Hematopoietic multipotent progenitor cell treated with erythropoietin and hydrocortisone succinate and interleukin-3 and kit ligand, for 17 days (in vitro differentiated cells): ENCODE data around the gene CCT5.
A peak's percentile ranks its signal among the peaks of the same experiment; 100 is the strongest.
"Not testable (repeated sequence)": the region's sequence is repeated elsewhere in the genome, so short reads cannot be mapped to it uniquely, and the experiment has no call there.

ENCODE experiments used
- DNase-seq: peaks from one replicate; pipeline ENCODE4 v3.0.0-alpha.2; 2015; ENCODE audit warnings: low spot score

The CCT5 gene

DNA sequence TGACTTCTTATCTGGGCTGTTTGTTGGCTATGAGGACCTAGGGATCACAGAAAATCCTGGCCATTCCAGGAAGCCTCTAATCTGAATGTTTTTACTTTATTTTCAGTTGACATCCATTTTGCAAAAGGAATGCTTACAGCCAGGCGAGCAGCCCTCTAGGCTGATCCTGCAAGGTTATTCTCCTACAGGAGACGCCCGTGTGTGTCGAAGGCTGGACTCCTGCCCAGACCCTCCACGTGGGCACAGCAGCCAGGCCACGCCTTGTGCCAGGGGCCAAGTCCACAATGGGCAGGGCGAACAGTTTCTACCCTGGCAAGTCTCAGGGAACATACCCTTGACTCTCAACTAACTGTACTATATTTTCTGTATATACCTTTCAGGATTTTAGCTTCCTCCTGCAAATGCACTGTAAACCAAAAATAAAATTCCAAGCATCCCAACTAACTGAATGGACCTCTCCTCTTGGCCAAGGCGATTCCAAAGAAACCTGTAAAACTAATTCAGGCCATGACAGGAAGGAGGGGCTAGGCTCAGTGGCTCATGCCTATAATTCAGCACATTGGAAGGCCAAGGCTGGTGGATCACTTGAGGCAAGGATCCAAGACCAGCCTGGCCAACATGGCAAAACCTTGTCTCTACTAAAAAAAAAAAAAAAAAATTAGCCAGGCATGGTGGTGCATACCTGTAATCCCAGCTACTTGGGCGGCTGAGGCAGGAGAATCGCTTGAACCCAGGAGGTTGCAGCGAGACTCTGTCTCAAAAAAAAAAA is 51.9 kb downstream of the CCT5 start:
- DNase-seq, result peak; percentile 59

DNA sequence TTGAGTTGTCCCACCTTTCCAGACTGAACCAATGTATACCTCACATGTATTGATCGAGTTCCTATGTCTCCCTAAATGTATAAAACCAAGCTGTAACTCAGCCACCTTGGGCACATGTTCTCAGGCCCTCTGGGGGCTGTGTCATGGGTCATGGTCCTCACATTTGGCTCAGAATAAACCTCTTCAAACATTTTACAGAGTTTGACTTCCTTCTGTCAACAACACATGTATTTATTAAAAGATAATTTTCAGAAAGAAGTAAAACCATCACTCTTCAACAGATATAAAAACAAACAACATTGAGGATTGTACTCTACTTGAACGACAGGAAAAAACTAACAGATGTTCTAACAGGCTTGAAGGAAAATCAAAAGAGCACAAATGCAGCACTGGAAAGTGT is 53.1 kb downstream of the CCT5 start:
- no peak for DNase-seq

DNA sequence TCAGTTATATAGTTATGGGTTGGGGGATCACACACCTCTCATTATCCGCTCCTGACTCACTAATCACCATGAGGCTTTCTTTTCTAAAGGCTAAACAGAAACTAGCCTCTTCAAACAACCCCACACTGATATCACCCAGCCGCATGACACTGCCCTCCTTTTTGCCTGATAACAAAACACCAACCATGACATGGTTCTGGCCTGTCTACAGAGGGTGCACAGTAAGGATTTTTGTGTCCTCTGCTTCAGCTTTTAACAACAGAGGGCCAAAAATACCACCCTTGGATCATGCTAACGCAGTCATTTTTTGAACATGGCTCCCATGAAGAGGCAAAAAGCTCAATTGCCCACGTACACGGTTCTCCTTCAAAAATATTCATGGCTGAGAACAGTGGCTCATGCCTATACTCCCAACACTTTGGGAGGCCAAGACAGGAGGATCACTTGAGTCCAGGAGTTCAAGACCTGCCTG is 53.7 kb downstream of the CCT5 start:
- DNase-seq, result peak; percentile 76

DNA sequence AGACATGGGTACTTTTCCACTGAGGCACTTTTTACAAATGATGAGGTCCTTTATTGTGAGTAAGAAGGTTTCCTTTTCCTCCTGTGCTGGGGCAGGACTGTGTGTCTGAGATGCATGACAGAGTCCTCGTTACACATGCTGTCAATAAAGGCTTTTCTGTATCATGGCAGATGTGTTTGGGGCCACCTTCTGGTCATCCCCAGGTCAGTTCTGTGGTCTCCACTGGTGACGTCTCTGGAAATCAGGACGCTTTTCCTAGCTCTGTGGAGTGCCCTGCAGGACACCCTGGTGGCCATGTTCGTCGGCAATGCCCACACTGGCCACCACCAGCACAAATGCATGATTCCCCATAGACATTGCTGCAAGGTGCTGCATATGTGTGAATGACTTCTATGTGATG is 54.9 kb downstream of the CCT5 start:
- DNase-seq, result peak; percentile 57

DNA sequence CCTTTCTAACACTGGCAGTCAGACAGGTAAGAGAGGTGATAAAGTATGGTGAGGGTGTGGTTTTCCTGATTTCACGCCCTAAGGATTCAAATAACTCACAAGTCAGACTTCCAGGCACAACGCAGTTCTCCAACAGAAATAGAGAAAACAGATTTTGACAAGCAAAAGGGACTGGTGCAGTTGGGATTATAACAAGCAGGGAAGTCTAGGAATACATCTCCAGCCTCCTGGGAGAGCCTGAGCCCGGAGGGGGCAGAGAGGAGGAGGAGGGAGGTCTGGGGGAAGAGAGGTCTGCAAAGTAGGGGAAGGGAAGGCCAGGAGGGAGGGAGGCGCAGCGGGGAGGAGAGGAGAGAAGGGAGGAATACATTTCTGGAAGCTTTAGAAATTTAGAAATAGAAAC is 56.0 kb downstream of the CCT5 start:
- no peak for DNase-seq

DNA sequence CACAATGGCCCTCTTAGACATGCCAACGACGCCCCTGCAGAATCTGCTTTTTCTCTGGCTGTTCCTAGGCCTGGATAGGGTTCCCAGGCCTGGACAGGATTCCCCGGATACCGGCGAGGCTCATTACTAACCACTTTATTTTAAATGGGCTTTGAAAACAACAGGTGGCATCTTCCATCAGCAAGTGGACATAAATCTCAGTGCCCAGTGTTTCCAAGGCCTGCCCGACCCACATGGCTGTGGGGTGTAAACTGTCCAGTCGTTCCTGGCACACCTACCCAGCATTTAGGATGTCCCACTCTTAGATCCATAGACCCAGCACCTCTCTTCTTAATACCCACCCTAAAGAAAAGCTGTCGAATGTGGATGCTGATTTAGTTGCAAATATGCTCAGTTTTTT is 56.7 kb downstream of the CCT5 start:
- DNase-seq, result no peak

DNA sequence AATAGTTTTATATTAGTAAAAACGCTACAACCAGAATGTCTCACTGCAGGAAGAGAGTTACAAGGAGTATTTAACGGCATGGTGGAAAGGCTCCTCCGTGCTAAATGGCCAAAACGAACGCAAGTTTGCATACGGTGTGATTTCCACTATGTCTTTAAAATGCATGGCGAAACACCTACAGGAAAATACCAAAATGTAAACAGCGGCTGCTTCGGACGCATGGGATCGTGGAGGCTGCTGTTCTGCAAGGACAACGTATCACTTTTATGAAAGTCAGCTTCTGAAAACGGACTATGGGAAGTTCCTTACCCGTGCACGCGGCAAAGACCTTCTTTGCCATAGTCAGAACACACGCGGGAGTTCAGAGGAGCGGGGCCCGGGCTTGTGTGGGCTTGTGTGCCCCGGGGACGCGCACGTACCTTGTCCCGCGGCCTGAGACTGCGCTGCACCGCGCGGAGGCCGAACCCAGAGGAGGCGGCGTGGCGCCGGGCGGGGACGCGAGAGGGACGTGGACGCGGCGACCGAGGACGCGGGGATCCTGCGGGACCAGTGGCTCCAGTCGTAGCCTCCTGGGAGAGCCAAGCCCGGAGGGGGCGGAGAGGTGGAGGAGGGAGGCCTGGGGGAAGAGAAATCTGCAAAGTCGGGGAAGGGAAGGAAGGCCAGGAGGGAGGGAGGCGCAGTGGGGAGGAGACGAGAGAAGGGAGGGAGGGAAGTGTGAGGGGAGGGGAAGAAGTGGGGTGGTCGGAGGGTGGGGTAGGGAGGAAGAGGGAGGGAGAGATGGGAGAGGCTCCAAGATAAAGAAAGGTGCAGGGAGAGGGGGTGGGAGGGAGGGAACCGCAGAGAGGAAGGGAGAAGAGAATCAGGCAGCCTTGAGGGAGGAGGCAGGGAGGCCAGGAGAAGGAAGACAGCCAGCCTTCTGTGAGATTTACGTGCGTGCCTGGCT is 57.4 kb downstream of the CCT5 start, which contains the start of gene CMBL:
TSS of gene CMBL (minus strand) at position 697 of the 943 bp plus-strand sequence. CDS start 17,140 bp downstream, outside the sequence.
- peak; percentile 50 for DNase-seq

DNA sequence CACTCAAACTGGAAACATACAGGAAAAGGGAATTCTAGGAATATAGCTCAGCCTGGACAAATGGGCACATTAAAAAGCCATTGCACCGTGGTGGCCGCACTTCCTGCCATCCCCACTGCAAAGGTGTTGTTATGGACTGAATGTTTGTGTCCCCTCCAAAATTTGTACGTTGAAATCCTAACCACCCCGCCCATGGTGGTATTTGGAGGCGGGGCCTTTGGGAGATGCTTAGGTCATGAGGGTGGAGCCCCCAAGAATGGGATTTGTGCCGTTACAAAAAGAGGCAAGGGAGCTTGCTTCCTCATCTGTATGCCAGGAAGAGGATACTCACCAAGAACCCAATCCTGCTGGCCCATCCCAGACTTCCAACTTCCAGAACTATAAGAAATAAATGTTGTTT is 58.8 kb downstream of the CCT5 start:
- no peak for DNase-seq

DNA sequence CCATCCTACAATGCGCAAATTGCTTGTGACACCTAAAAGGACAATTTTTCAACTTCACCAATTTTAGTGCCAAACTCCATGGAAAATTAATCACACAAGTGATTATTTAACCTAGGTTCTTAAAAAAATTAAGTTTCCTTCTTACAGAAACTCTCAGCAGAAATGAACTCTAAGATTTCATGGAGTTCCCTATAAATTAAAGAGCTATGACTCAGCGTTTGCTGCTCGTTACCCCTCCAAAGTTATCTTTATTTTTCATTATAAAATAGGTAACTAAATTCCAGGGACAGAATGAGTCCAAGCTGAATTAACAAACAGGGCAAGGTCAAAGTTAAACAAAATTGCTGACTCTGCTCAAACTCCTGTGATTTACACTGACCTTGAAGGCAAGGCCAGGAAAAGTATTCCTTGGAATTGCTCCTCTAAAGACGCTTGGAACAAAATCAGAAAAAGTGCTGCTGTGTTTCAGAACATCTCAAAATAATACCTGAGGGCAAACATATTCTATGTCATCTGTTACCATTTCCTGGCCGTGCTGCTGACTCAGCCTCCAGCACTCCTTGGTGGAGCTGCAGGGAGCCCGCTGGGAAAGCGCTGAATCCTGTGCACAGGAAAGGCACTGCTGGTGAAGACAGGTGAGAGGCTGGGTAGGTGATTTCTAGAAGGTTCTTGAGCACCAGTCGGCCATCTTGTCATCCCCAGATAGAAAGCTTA is 60.1 kb downstream of the CCT5 start:
- DNase-seq, result no peak

DNA sequence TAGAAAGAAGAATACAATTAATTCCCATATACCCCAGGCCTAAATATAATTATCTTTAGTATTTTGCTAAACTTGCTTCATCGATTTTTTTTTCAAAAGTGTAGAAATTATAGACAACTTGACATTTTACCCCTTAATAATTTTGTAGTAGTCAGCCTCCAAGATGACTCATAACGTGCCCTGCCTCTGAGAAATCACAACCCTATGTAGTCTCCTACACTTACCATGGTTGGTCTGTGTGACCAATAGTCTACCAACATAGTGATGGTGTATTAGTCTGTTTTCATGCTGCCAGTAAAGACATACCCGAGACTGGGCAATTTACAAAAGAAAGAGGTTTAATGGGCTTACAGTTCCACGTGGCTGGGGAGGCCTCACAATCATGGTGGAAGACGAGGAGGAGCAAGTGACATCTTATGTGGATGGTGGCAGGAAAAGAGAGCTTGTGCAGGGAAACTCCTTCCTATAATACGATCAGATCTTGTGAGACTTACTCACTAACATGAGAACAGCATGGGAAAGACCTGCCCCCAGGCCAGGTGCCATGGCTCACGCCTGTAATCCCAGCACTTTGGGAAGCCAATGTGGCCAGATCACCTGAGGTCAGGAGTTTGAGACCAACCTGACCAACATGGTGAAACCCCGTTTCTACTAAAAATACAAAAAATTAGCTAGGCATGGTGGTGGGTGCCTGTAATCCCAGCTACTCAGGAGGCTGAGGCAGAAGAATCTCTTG is 60.9 kb downstream of the CCT5 start:
- not testable (repeated sequence) for DNase-seq

DNA sequence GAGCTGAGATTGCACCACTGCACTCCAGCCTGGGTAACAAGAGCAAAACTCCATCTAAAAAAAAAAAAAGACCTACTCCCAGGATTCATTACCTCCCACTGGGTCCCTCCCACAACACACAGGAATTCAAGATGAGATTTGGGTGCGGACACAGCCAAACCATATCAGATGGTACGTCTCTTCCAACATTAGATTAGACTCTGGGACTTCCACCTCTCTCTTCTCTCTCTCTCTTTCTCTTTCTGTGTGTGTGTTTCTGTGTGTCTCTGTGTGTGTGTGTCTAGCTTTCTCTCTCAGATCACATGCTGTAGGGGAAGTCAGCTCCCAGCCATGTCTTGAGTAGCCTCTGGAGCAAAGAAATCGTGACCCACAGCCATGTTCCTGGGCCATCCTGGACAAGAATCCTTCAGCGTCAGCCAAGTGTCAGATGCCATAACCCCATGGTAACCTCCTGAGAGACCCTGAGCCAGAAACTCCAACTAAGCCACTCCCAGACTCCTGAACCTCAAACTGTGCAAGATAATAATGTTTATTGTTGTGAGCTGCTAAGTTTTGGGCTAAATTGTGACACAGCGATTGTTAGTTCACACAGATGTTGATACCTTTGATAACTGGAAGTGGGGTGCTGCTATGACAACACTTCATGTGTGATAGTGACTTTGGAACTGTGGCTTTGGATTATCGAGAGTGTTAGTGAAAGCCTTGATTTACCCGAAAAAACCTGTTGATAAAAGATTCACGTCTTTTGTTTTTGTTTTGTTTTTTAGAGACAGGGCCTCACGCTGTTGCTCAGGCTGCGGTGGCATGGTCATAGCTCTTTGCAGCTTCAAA is 61.7 kb downstream of the CCT5 start:
- no peak for DNase-seq

DNA sequence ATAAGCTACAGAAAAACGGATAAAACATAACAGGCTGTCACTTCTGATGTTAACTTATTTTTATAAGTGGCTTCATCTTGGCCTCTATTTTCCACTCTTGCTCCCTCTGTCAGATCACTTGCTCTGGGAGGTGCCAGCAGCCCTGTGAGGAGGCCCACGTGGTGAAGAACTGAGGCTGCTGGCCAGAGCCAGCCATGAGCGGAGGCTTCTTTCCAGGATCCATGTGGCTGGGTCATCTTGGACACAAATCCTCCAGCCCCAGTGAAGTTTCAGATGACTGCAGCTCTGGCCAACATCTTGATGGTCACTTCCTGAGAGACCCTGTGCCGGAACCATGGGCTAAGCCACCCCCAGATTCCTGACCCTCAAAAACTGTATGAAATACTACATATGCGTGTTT is 65.1 kb downstream of the CCT5 start:
- DNase-seq, result no peak
